ENCODE data around the gene GTF3C2. TPM values are rescaled to one million over a fixed set of nuclear protein-coding genes. Genes with fewer than 3 reads are reported as not detected.
"Not testable (repeated sequence)": the region's sequence is repeated elsewhere in the genome, so short reads cannot be mapped to it uniquely, and the experiment has no call there.

The GTF3C2 gene
- total and polyA plus RNA-seq, 4 donors = 28.7 to 61.8 (median 43.7) TPM

- TF ChIP-seq, protein P1, sequence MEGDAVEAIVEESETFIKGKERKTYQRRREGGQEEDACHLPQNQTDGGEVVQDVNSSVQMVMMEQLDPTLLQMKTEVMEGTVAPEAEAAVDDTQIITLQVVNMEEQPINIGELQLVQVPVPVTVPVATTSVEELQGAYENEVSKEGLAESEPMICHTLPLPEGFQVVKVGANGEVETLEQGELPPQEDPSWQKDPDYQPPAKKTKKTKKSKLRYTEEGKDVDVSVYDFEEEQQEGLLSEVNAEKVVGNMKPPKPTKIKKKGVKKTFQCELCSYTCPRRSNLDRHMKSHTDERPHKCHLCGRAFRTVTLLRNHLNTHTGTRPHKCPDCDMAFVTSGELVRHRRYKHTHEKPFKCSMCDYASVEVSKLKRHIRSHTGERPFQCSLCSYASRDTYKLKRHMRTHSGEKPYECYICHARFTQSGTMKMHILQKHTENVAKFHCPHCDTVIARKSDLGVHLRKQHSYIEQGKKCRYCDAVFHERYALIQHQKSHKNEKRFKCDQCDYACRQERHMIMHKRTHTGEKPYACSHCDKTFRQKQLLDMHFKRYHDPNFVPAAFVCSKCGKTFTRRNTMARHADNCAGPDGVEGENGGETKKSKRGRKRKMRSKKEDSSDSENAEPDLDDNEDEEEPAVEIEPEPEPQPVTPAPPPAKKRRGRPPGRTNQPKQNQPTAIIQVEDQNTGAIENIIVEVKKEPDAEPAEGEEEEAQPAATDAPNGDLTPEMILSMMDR (IDR thresholded peaks at IDR 0.05; ENCODE audit: control extremely low read depth, extremely low read depth) = no peak
- Histone ChIP-seq H3K9ac (ENCODE audit: insufficient read depth in 1 of 2, low read length in 2 of 2) (no peak overlapping the region), H3K36me3 (ENCODE audit: control insufficient read depth in 4 of 4, insufficient read depth in 4 of 4, low read length in 4 of 4) (peaks cover 0 to 5% (median 2%) of the 10 kb centered on the region in 4 donors), H3K9me3 (ENCODE audit: control insufficient read depth in 4 of 4, insufficient read depth in 3 of 4, low read length in 3 of 4) (no peaks in the 10 kb centered on the region), H3K4me3 (no peak overlapping the region), H3K4me1 (ENCODE audit: control insufficient read depth in 5 of 5, insufficient read depth in 5 of 5, low read length in 5 of 5) (peaks cover 0 to 16% (median 4%) of the 10 kb centered on the region in 5 donors), H3K27me3 (ENCODE audit: control insufficient read depth in 3 of 3, insufficient read depth in 3 of 3, low read length in 2 of 3) (no peaks in the 10 kb centered on the region), H3K27ac (ENCODE audit: low read depth in 1 of 2, low read length in 1 of 2) (no peak overlapping the region)
- DNase-seq (no peak), ATAC-seq (ENCODE audit: insufficient read depth, low FRiP score) (no peak)
- WGBS, 2 donors = 95 to 97% methylated on average over 7 of the region's 7 CpGs
Observed at GRCh38 chr2:27354597-27354927, 2.0 kb downstream of the GTF3C2 start.

- Histone ChIP-seq H3K27me3 (ENCODE audit: control insufficient read depth in 3 of 3, insufficient read depth in 3 of 3, low read length in 2 of 3) (no peaks in the 10 kb centered on the region), H3K9ac (ENCODE audit: insufficient read depth in 1 of 2, low read length in 2 of 2) (no peak overlapping the region), H3K27ac (ENCODE audit: low read depth in 1 of 2, low read length in 1 of 2) (no peak overlapping the region), H3K4me1 (ENCODE audit: control insufficient read depth in 5 of 5, insufficient read depth in 5 of 5, low read length in 5 of 5) (peaks cover 0 to 16% (median 4%) of the 10 kb centered on the region in 5 donors), H3K9me3 (ENCODE audit: control insufficient read depth in 4 of 4, insufficient read depth in 3 of 4, low read length in 3 of 4) (no peaks in the 10 kb centered on the region), H3K36me3 (ENCODE audit: control insufficient read depth in 4 of 4, insufficient read depth in 4 of 4, low read length in 4 of 4) (peaks cover 0 to 5% (median 2%) of the 10 kb centered on the region in 4 donors), H3K4me3 (no peak overlapping the region)
- no peak for DNase-seq
- TF ChIP-seq, protein P1 (IDR thresholded peaks at IDR 0.05; ENCODE audit: control extremely low read depth, extremely low read depth) = no peak
- 71 to 72% methylated on average over 7 of the region's 7 CpGs for WGBS, 2 donors
- no peak for ATAC-seq (ENCODE audit: insufficient read depth, low FRiP score)
Observed at GRCh38 chr2:27353762-27354596, 2.6 kb downstream of the GTF3C2 start.

- DNase-seq; H3K9me3 ChIP-seq (ENCODE audit: control insufficient read depth in 4 of 4, insufficient read depth in 3 of 4, low read length in 3 of 4); H3K27ac ChIP-seq (ENCODE audit: low read depth in 1 of 2, low read length in 1 of 2); ATAC-seq (ENCODE audit: insufficient read depth, low FRiP score); H3K36me3 ChIP-seq (ENCODE audit: control insufficient read depth in 4 of 4, insufficient read depth in 4 of 4, low read length in 4 of 4); H3K4me3 ChIP-seq; H3K9ac ChIP-seq (ENCODE audit: insufficient read depth in 1 of 2, low read length in 2 of 2); H3K27me3 ChIP-seq (ENCODE audit: control insufficient read depth in 3 of 3, insufficient read depth in 3 of 3, low read length in 2 of 3): not testable (repeated sequence)
- H3K4me1 ChIP-seq (ENCODE audit: control insufficient read depth in 5 of 5, insufficient read depth in 5 of 5, low read length in 5 of 5) = peaks cover 0 to 16% (median 4%) of the 10 kb centered on the region in 5 donors
- WGBS, 2 donors = 94 to 96% methylated on average over 5 of the region's 5 CpGs
Observed at GRCh38 chr2:27353386-27353761, 3.2 kb downstream of the GTF3C2 start.

DNA sequence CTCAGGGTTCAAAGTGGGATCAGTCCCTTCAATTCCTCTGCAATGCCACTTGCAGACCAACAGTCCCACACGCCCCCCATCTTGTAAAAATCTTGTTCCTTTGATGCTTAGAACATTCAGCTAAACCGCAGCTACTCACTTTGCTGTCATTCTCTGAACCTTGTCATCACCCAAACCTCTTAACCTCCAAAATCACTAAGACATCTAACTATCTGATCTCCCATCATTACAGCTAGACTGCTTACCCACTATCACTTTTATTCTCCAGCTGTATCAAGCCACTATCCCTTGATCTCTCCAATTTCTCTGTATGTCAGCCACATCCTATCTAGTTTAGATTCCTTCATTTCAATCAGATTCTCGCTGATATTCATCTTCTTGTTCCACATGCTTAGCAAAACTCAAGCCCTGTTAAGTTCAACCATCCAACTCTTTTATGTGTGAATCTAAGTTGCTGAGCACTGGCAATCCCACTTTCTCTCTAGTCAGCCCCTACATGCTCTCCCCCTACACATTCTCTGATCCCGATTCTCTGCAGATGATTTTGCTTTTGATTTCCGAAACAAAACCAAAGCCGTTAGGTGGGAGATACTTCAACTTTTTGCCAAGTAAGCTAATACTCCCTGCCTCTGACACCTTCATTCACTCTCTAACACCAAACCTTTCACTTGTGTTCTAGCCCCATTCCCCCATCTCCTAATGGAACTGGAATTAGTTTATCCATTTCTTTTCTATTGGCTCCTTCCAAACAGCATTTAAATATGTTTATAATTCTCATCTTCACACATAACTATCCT, 4.6 kb downstream of the GTF3C2 start:
- ATAC-seq (ENCODE audit: insufficient read depth, low FRiP score) (no peak), DNase-seq (no peak)
- H3K4me1 ChIP-seq (ENCODE audit: control insufficient read depth in 5 of 5, insufficient read depth in 5 of 5, low read length in 5 of 5) = peaks cover 0 to 7% (median 5%) of the 10 kb centered on the region in 5 donors
- H3K4me3 ChIP-seq = no peak overlapping the region
- 81 to 91% methylated on average over 6 of the region's 6 CpGs for WGBS, 2 donors
- peaks cover 0 to 5% (median 2%) of the 10 kb centered on the region in 4 donors for H3K36me3 ChIP-seq (ENCODE audit: control insufficient read depth in 4 of 4, insufficient read depth in 4 of 4, low read length in 4 of 4)
- no peaks in the 10 kb centered on the region for H3K9me3 ChIP-seq (ENCODE audit: control insufficient read depth in 4 of 4, insufficient read depth in 3 of 4, low read length in 3 of 4)
- no peaks in the 10 kb centered on the region for H3K27me3 ChIP-seq (ENCODE audit: control insufficient read depth in 3 of 3, insufficient read depth in 3 of 3, low read length in 2 of 3)
- no peak overlapping the region for H3K27ac ChIP-seq (ENCODE audit: low read depth in 1 of 2, low read length in 1 of 2)
- TF ChIP-seq, protein P1 (IDR thresholded peaks at IDR 0.05; ENCODE audit: control extremely low read depth, extremely low read depth) = no peak
- no peak overlapping the region for H3K9ac ChIP-seq (ENCODE audit: insufficient read depth in 1 of 2, low read length in 2 of 2)
